ENCODE data around the gene TMEM200C. TPM values are rescaled to one million over a fixed set of nuclear protein-coding genes. Genes with fewer than 3 reads are reported as not detected.

Gene TMEM200C
- total RNA-seq, 2 experiments from 2014 or later: not detected

GRCh38 chr18:5942591-5942990 is 47.3 kb upstream of the TMEM200C start:
- Histone ChIP-seq H3K4me3 (ENCODE audit: low read depth, low read length, poor library complexity, severe bottlenecking) (no peak overlapping the region), H4K20me1 (ENCODE audit: insufficient read depth, low read length) (no peaks in the 10 kb centered on the region), H3K4me2 (ENCODE audit: low read length) (no peak overlapping the region), H3K27ac (ENCODE audit: low read depth, low read length, poor library complexity, severe bottlenecking) (no peak overlapping the region), H3K79me2 (ENCODE audit: insufficient read depth, low read depth, low read length) (no peaks in the 10 kb centered on the region), H2AFZ (ENCODE audit: low read length) (no peak overlapping the region), H3K9me3 (ENCODE audit: low read length) (no peaks in the 10 kb centered on the region), H3K4me1 (ENCODE audit: insufficient read depth, low read length, poor library complexity, severe bottlenecking) (no peaks in the 10 kb centered on the region), H3K36me3 (ENCODE audit: insufficient read depth, low read length) (no peaks in the 10 kb centered on the region), H3K9me2 (ENCODE audit: insufficient read depth, low read length) (no peaks in the 10 kb centered on the region)
- BruUV-seq (replicated peaks): no TSS peak
- ChIA-PET POLR2A (no interaction called here), CTCF (ENCODE audit: unreplicated experiment) (no interaction called here)
- intact Hi-C loops (cut with micrococcal nuclease; ENCODE audit: unreplicated experiment): no loop called here
- TF ChIP-seq EZH2phosphoT487 (IDR thresholded peaks at IDR 0.05; ENCODE audit: borderline replicate concordance, low read depth, low read length): no peak
- TF ChIP-seq CTCF (conservative IDR thresholded peaks at IDR 0.05; ENCODE audit: low read length): no peak
- DNase-seq (ENCODE audit: low spot score): no peak

- POLR2A ChIA-PET: no interaction called here
- intact Hi-C loops (cut with micrococcal nuclease; ENCODE audit: unreplicated experiment): no loop called here
- no peak overlapping the region for H2AFZ ChIP-seq (ENCODE audit: low read length)
- no peak overlapping the region for H3K4me3 ChIP-seq (ENCODE audit: low read depth, low read length, poor library complexity, severe bottlenecking)
- no peaks in the 10 kb centered on the region for H3K9me3 ChIP-seq (ENCODE audit: low read length)
- BruUV-seq (replicated peaks): no TSS peak
- H3K27ac ChIP-seq (ENCODE audit: low read depth, low read length, poor library complexity, severe bottlenecking): no peak overlapping the region
- no peak for TF ChIP-seq EZH2phosphoT487 (IDR thresholded peaks at IDR 0.05; ENCODE audit: borderline replicate concordance, low read depth, low read length)
- TF ChIP-seq CTCF (conservative IDR thresholded peaks at IDR 0.05; ENCODE audit: low read length): no peak
- H3K79me2 ChIP-seq (ENCODE audit: insufficient read depth, low read depth, low read length): no peaks in the 10 kb centered on the region
- H3K4me2 ChIP-seq (ENCODE audit: low read length): no peak overlapping the region
- H4K20me1 ChIP-seq (ENCODE audit: insufficient read depth, low read length): no peaks in the 10 kb centered on the region
- no peaks in the 10 kb centered on the region for H3K36me3 ChIP-seq (ENCODE audit: insufficient read depth, low read length)
- H3K4me1 ChIP-seq (ENCODE audit: insufficient read depth, low read length, poor library complexity, severe bottlenecking): no peaks in the 10 kb centered on the region
- H3K9me2 ChIP-seq (ENCODE audit: insufficient read depth, low read length): no peaks in the 10 kb centered on the region
- no peak for DNase-seq (ENCODE audit: low spot score)
- CTCF ChIA-PET (ENCODE audit: unreplicated experiment): no interaction called here
Observed at GRCh38 chr18:5941890-5942289, 46.6 kb upstream of the TMEM200C start.

GRCh38 chr18:5939801-5940667 is 44.7 kb upstream of the TMEM200C start:
- intact Hi-C loops (cut with micrococcal nuclease; ENCODE audit: unreplicated experiment): no loop called here
- CTCF ChIA-PET (ENCODE audit: unreplicated experiment): no interaction called here
- BruUV-seq (replicated peaks): no TSS peak

More at GRCh38 chr18:5939801-5940667, 44.7 kb upstream of the TMEM200C start:
- Histone ChIP-seq H3K4me3 (ENCODE audit: low read depth, low read length, poor library complexity, severe bottlenecking) (no peak overlapping the region), H3K79me2 (ENCODE audit: insufficient read depth, low read depth, low read length) (no peaks in the 10 kb centered on the region), H3K9me2 (ENCODE audit: insufficient read depth, low read length) (no peaks in the 10 kb centered on the region), H3K9me3 (ENCODE audit: low read length) (no peaks in the 10 kb centered on the region), H3K36me3 (ENCODE audit: insufficient read depth, low read length) (no peaks in the 10 kb centered on the region), H4K20me1 (ENCODE audit: insufficient read depth, low read length) (no peaks in the 10 kb centered on the region), H3K27ac (ENCODE audit: low read depth, low read length, poor library complexity, severe bottlenecking) (no peak overlapping the region), H3K4me2 (ENCODE audit: low read length) (no peak overlapping the region), H2AFZ (ENCODE audit: low read length) (no peak overlapping the region), H3K4me1 (ENCODE audit: insufficient read depth, low read length, poor library complexity, severe bottlenecking) (no peaks in the 10 kb centered on the region)
- DNase-seq (ENCODE audit: low spot score): no peak
- POLR2A ChIA-PET: no interaction called here
- TF ChIP-seq CTCF (conservative IDR thresholded peaks at IDR 0.05; ENCODE audit: low read length) (no peak), EZH2phosphoT487 (IDR thresholded peaks at IDR 0.05; ENCODE audit: borderline replicate concordance, low read depth, low read length) (no peak)

All from OCI-LY7 (cell line).